GM12878 (cell line): ENCODE results near the gene OMP. TPM values are rescaled to one million over a fixed set of nuclear protein-coding genes. Genes with fewer than 3 reads are reported as not detected.

Experiments
- ATAC-seq: fragments of 200-7000 bp; cut with Tn5 transposase; 3 replicates; pipeline ENCODE4 v1.9.1; 2020; ENCODE audit warnings: mild to moderate bottlenecking, moderate library complexity
- BruUV-seq: library from RNA; stranded (reverse); fragments of 400-500 nt; replicated peaks from 2 replicates; lab custom pipeline; 2021; lab: Mats Ljungman, UMichigan
- CTCF ChIA-PET: fragments of 300-600 bp; sonication (Branson Sonifier 250); formaldehyde crosslinking; extraction: SDS; loops from one replicate; lab custom pipeline; 2021; ENCODE audit warnings: inconsistent platforms; lab: Yijun Ruan, JAX
- POLR2A ChIA-PET: fragments of 350-600 bp; formaldehyde crosslinking; extraction: SDS; loops from one replicate; lab custom pipeline; 2021; ENCODE audit warnings: inconsistent platforms; lab: Charles Lee
- RAD21 ChIA-PET: fragments of 300-600 bp; sonication (Branson Sonifier 250); formaldehyde crosslinking; loops from one replicate; lab custom pipeline; 2023; ENCODE audit warnings: antibody characterized with exemption; ENCODE audit not compliant: unreplicated experiment; lab: Charles Lee
- SMC1A ChIA-PET: fragments of 300-600 bp; sonication (Branson Sonifier 250); formaldehyde crosslinking; loops from one replicate; lab custom pipeline; 2023; ENCODE audit not compliant: unreplicated experiment, uncharacterized antibody; lab: Charles Lee
- DNase-seq: peaks from one replicate; pipeline ENCODE4 v3.0.0-alpha.2; 2011; ENCODE audit warnings: low read depth, low spot score
- FAIRE-seq: peaks from 3 replicates; lab custom pipeline; 2011; peaks lifted over from hg19 to GRCh38; lab: Jason Lieb, UNC
- H2AFZ ChIP-seq: 2 replicates; pipeline ENCODE4 v1.6.0; 2011; ENCODE audit warnings: low read depth, low read length, control low read depth; ENCODE audit not compliant: control insufficient read depth
- H3K27ac ChIP-seq: 2 replicates; pipeline ENCODE4 v1.5.1; 2011; ENCODE audit warnings: control low read depth; ENCODE audit not compliant: control insufficient read depth, insufficient read depth
- H3K27me3 ChIP-seq, 2 experiments: replicated peaks in 1 of 2; 2 replicates each; pipeline versions ENCODE4 v1.6.0 to v1.6.1; 2011; ENCODE audit warnings: low read length in 1 of 2; ENCODE audit not compliant: control insufficient read depth in 2 of 2, insufficient read depth in 2 of 2
- H3K36me3 ChIP-seq, 2 experiments: 2 replicates each; pipeline ENCODE4 v1.5.1; 2011; ENCODE audit warnings: low read length in 1 of 2; ENCODE audit not compliant: control insufficient read depth in 2 of 2, insufficient read depth in 2 of 2
- H3K4me1 ChIP-seq: 2 replicates; pipeline ENCODE4 v1.6.1; 2011; ENCODE audit warnings: mild to moderate bottlenecking, low read length, moderate library complexity, mixed read lengths; ENCODE audit not compliant: control insufficient read depth, insufficient read depth
- H3K4me2 ChIP-seq: 2 replicates; pipeline ENCODE4 v1.6.0; 2011; ENCODE audit warnings: control low read depth; ENCODE audit not compliant: control insufficient read depth, insufficient read depth
- H3K4me3 ChIP-seq: fragments of 200-600 bp; sonication (generic); 2 replicates; pipeline ENCODE4 v1.5.1; 2016
- H3K79me2 ChIP-seq: 2 replicates; pipeline ENCODE4 v1.6.0; 2011; ENCODE audit warnings: low read length; ENCODE audit not compliant: control insufficient read depth, insufficient read depth
- H3K9ac ChIP-seq: 2 replicates; pipeline ENCODE4 v1.8.0; 2011; ENCODE audit warnings: low read length, control low read depth, mixed read lengths; ENCODE audit not compliant: control insufficient read depth, insufficient read depth
- H3K9me3 ChIP-seq: replicated peaks from 3 replicates; pipeline ENCODE4 v1.5.1; 2011; ENCODE audit warnings: mild to moderate bottlenecking, low read length; ENCODE audit not compliant: control insufficient read depth, insufficient read depth
- H4K20me1 ChIP-seq: 2 replicates; pipeline ENCODE4 v1.6.0; 2011; ENCODE audit not compliant: control insufficient read depth, insufficient read depth
- ATF7 ChIP-seq: fragments of 450-650 bp; IDR thresholded peaks from 2 replicates; pipeline ENCODE4 v1.6.1; 2016; ENCODE audit warnings: low read depth, mild to moderate bottlenecking
- CUX1 ChIP-seq: IDR thresholded peaks from 2 replicates; pipeline ENCODE4 v1.6.1; 2012; ENCODE audit warnings: improper control_type of control experiment, low read depth, low read length; ENCODE audit not compliant: insufficient replicate concordance
- FOS ChIP-seq: IDR thresholded peaks from 3 replicates; pipeline ENCODE4 v1.6.1; 2011; ENCODE audit warnings: borderline replicate concordance; ENCODE audit not compliant: insufficient read length; ENCODE audit errors: extremely low read depth
- STAT3 ChIP-seq: IDR thresholded peaks from 2 replicates; pipeline ENCODE4 v1.6.1; 2011; ENCODE audit warnings: low read depth, low read length, improper control_type of control experiment
- YY1 ChIP-seq: IDR thresholded peaks from 2 replicates; pipeline ENCODE4 v1.6.1; 2011; ENCODE audit warnings: low read depth, mild to moderate bottlenecking, low read length
- ZBTB33 ChIP-seq: fragments of 450-650 bp; IDR thresholded peaks from 2 replicates; pipeline ENCODE4 v1.6.1; 2017; ENCODE audit warnings: mild to moderate bottlenecking
- WGBS: methylation state at CpG from one replicate; pipeline ENCODE4 v1.1.6; 2016; ENCODE audit warnings: low lambda C conversion rate; ENCODE audit not compliant: insufficient replicate concordance, insufficient coverage; ENCODE audit errors: missing lambda C conversion rate; 5-methylcytosine and 5-hydroxymethylcytosine counted together
- in situ Hi-C: fragments of 300-500 bp; cut with MboI; formaldehyde crosslinking; loops from 9 replicates; pipeline ENCODE4 v1.14.3; 2018; ENCODE audit warnings: mixed read lengths
- intact Hi-C: fragments of 100-400 bp; cut with micrococcal nuclease; formaldehyde crosslinking; loops from one replicate; pipeline ENCODE4 v1.14.2; 2022; ENCODE audit not compliant: unreplicated experiment
- polyA plus RNA-seq, 11 experiments: library from polyadenylated mRNA; depleted of rRNA in 4 of 11; unstranded in 6 of 11; stranded (reverse) in 5 of 11; fragments of >200 nt; fragmentation: Nextera tagmentation in 4 of 11; fragmentation: Illumina TruSeq in 1 of 11; extraction: Ambion mirVana in 4 of 11; extraction: Trizol in 1 of 11; gene quantifications; 1 replicate in 1 of 11; 2 replicates in 10 of 11; pipeline versions ENCODE4 v1.2.1 to v1.2.3, GENCODE V29; 2011 to 2016; ENCODE audit warnings: inconsistent platforms in 2 of 11, missing spikeins in 2 of 11, low read depth in 1 of 11
- total RNA-seq, 4 experiments: library from RNA; depleted of rRNA in 3 of 4; stranded (reverse); fragments of >200 nt in 3 of 4; fragmentation: Illumina TruSeq in 1 of 4; extraction: Trizol in 1 of 4; gene quantifications; 2 replicates each; pipeline versions ENCODE4 v1.2.1 to v1.2.3, GENCODE V29; 2013 to 2021

The OMP gene
- total and polyA plus RNA-seq, 10 of the 15 experiments (the other 5 are each of a cell fraction or from before 2014, with no cell fraction given), result not detected

GRCh38 chr11:77055101-77055561, 47.5 kb upstream of the OMP start:
- POLR2A ChIA-PET, result no interaction called here
- SMC1A ChIA-PET, result interaction anchor here (1.6 to 3.2 kb wide), 2 partner anchors 9 to 36 kb away, joined by 4 to 8 read pairs; no protein-coding TSS in a partner anchor
- ATAC-seq, result no peak

GRCh38 chr11:77055913-77056312, 46.7 kb upstream of the OMP start:
- H3K4me2 ChIP-seq, result no peak overlapping the region
- H2AFZ ChIP-seq, result no peak overlapping the region
- CTCF ChIA-PET, result no interaction called here
- POLR2A ChIA-PET, result no interaction called here
- ATAC-seq, result no peak
- no peak overlapping the region for H3K4me3 ChIP-seq
- no peak for DNase-seq
- H3K27ac ChIP-seq, result no peak overlapping the region
- no peaks in the 10 kb centered on the region for H3K36me3 ChIP-seq
- H3K79me2 ChIP-seq, result no peaks in the 10 kb centered on the region
- SMC1A ChIA-PET, result interaction anchor here (1.6 kb wide), 1 partner anchor 9 kb away, joined by 4 read pairs; no protein-coding TSS in a partner anchor
- RAD21 ChIA-PET, result no interaction called here
- no TSS peak for BruUV-seq
- in situ Hi-C loops (no loop called here), intact Hi-C loops (no loop called here)
- no peaks in the 10 kb centered on the region for H3K27me3 ChIP-seq
- peaks cover 2% of the 10 kb centered on the region; the same call in 1 of the 3 replicates for H3K9me3 ChIP-seq
- no peaks in the 10 kb centered on the region for H3K4me1 ChIP-seq
- WGBS, result 39% methylated on average over 4 of the region's 5 CpGs
- no peaks in the 10 kb centered on the region; the same call in 1 of the 2 replicates for H4K20me1 ChIP-seq
- no peak for FAIRE-seq
- no peak overlapping the region for H3K9ac ChIP-seq
- TF ChIP-seq FOS, result no peak
- TF ChIP-seq ZBTB33, result no peak
- no peak for TF ChIP-seq CUX1
- TF ChIP-seq STAT3, result no peak

More at GRCh38 chr11:77055101-77055561, 47.5 kb upstream of the OMP start:
- no peaks in the 10 kb centered on the region for H3K79me2 ChIP-seq
- H3K4me1 ChIP-seq, result no peaks in the 10 kb centered on the region
- H3K27ac ChIP-seq, result no peak overlapping the region
- no peaks in the 10 kb centered on the region; the same call in 1 of the 2 replicates for H4K20me1 ChIP-seq
- no peak overlapping the region for H3K4me2 ChIP-seq
- TF ChIP-seq YY1 (no peak), ATF7 (peak; percentile 37; the same call in 1 of the 2 replicates)
- H2AFZ ChIP-seq, result no peak overlapping the region
- in situ Hi-C loops, result no loop called here
- peaks cover 2% of the 10 kb centered on the region; the same call in 1 of the 3 replicates for H3K9me3 ChIP-seq
- BruUV-seq, result no TSS peak
- H3K27me3 ChIP-seq, result no peaks in the 10 kb centered on the region
- no peaks in the 10 kb centered on the region for H3K36me3 ChIP-seq
- H3K4me3 ChIP-seq, result no peak overlapping the region
- WGBS, result 52% methylated on average over 2 of the region's 2 CpGs
- CTCF ChIA-PET, result no interaction called here
- FAIRE-seq (no peak), DNase-seq (no peak)
- intact Hi-C loops, result no loop called here
- RAD21 ChIA-PET, result no interaction called here
- no peak overlapping the region for H3K9ac ChIP-seq
